HEK293 (cell line): Measurements from ENCODE around the gene CAMK2D.

Experiments used
- CTCF ChIA-PET: fragments of 350-600 bp; formaldehyde crosslinking; extraction: SDS; loops from one replicate; lab custom pipeline; 2021; ENCODE audit warnings: antibody characterized with exemption; lab: Yijun Ruan, JAX
- POLR2A ChIA-PET: fragments of 300-600 bp; formaldehyde crosslinking; extraction: SDS; loops from one replicate; lab custom pipeline; 2020; ENCODE audit warnings: antibody characterized with exemption, inconsistent platforms; lab: Yijun Ruan, JAX
- H3K27ac ChIP-seq: fragments of 200-500 bp; sonication (Bioruptor generic); 2 replicates; pipeline ENCODE4 v1.5.1; 2014; ENCODE audit warnings: low read depth, low read length, control low read depth, inconsistent platforms; ENCODE audit errors: extremely low read depth
- H3K36me3 ChIP-seq, 2 experiments: fragments of 200-500 bp in 1 of 2; sonication (Bioruptor generic) in 1 of 2; 1 replicate in 1 of 2; 2 replicates in 1 of 2; pipeline ENCODE4 v1.5.1; 2014 to 2017; ENCODE audit warnings: inconsistent platforms in 2 of 2, low read length in 2 of 2; ENCODE audit not compliant: control insufficient read depth in 2 of 2, insufficient read depth in 1 of 2
- H3K4me1 ChIP-seq: fragments of 200-500 bp; sonication (Bioruptor generic); 2 replicates; pipeline ENCODE4 v1.5.1; 2014; ENCODE audit warnings: mild to moderate bottlenecking, low read length, inconsistent platforms; ENCODE audit not compliant: control insufficient read depth, insufficient read depth
- H3K4me3 ChIP-seq: 2 replicates; pipeline ENCODE4 v1.5.1; 2011; ENCODE audit warnings: low read depth, mild to moderate bottlenecking, control low read depth, low read length, moderate library complexity
- H3K9me3 ChIP-seq: fragments of 200-500 bp; sonication (Bioruptor generic); 2 replicates; pipeline ENCODE4 v1.5.1; 2014; ENCODE audit warnings: low read depth, low read length, inconsistent platforms; ENCODE audit not compliant: control insufficient read depth, insufficient read depth
- GFI1B ChIP-seq: fragments of 450-650 bp; formaldehyde crosslinking; IDR thresholded peaks from 2 replicates; pipeline ENCODE4 v1.5.1; 2016; ENCODE audit warnings: missing biosample characterization, missing genetic modification characterization
- GLIS2 ChIP-seq: fragments of 450-650 bp; formaldehyde crosslinking; IDR thresholded peaks from 2 replicates; pipeline ENCODE4 v1.5.1; 2016; ENCODE audit warnings: missing biosample characterization, missing genetic modification characterization
- HOXA7 ChIP-seq: sonication (generic); formaldehyde crosslinking; IDR thresholded peaks from 2 replicates; pipeline ENCODE4 v1.8.1; 2022; ENCODE audit warnings: missing genetic modification reagents, borderline replicate concordance
- IKZF3 ChIP-seq: fragments of 450-650 bp; IDR thresholded peaks from 2 replicates; pipeline ENCODE4 v1.5.0; 2018; ENCODE audit warnings: missing biosample characterization, mild to moderate bottlenecking, missing genetic modification characterization, moderate library complexity
- ZFP3 ChIP-seq: fragments of 450-650 bp; formaldehyde crosslinking; IDR thresholded peaks from 2 replicates; pipeline ENCODE4 v1.5.1; 2016; ENCODE audit warnings: low read depth, missing biosample characterization, missing genetic modification characterization
- ZNF114 ChIP-seq: fragments of 450-650 bp; formaldehyde crosslinking; IDR thresholded peaks from 2 replicates; pipeline ENCODE4 v1.5.0; 2017; ENCODE audit warnings: missing biosample characterization, missing genetic modification characterization
- ZNF221 ChIP-seq: fragments of 450-650 bp; formaldehyde crosslinking; IDR thresholded peaks from 2 replicates; pipeline ENCODE4 v1.5.1; 2017; ENCODE audit warnings: missing biosample characterization, missing genetic modification characterization, borderline replicate concordance
- ZNF302 ChIP-seq: fragments of 450-650 bp; formaldehyde crosslinking; IDR thresholded peaks from 2 replicates; pipeline ENCODE4 v1.5.1; 2016; ENCODE audit warnings: missing biosample characterization, missing genetic modification characterization, low read depth
- ZNF37A ChIP-seq: fragments of 450-650 bp; IDR thresholded peaks from 2 replicates; pipeline ENCODE4 v1.5.1; 2018; ENCODE audit warnings: missing biosample characterization, missing genetic modification characterization
- ZNF521 ChIP-seq: fragments of 450-650 bp; formaldehyde crosslinking; IDR thresholded peaks from 2 replicates; pipeline ENCODE4 v1.5.1; 2017; ENCODE audit warnings: missing biosample characterization, mild to moderate bottlenecking, missing genetic modification characterization
- ZNF529 ChIP-seq: fragments of 450-650 bp; formaldehyde crosslinking; IDR thresholded peaks from 2 replicates; pipeline ENCODE4 v1.5.1; 2017; ENCODE audit warnings: missing genetic modification characterization, missing biosample characterization; ENCODE audit not compliant: insufficient replicate concordance
- ZNF561 ChIP-seq: fragments of 450-650 bp; IDR thresholded peaks from 2 replicates; pipeline ENCODE4 v1.5.1; 2018; ENCODE audit warnings: missing biosample characterization, missing genetic modification characterization, borderline replicate concordance
- ZNF660 ChIP-seq: fragments of 450-650 bp; IDR thresholded peaks from 2 replicates; pipeline ENCODE4 v1.5.1; 2018; ENCODE audit warnings: missing biosample characterization, mild to moderate bottlenecking, missing genetic modification characterization
- ZNF76 ChIP-seq: fragments of 450-650 bp; formaldehyde crosslinking; IDR thresholded peaks from 2 replicates; pipeline ENCODE4; 2016; ENCODE audit warnings: low read depth, missing biosample characterization, missing genetic modification characterization, borderline replicate concordance
- ZNF777 ChIP-seq: fragments of 450-650 bp; formaldehyde crosslinking; IDR thresholded peaks from 2 replicates; pipeline ENCODE4 v1.5.1; 2017; ENCODE audit warnings: missing biosample characterization, missing genetic modification characterization, borderline replicate concordance
- ZNF785 ChIP-seq: fragments of 450-650 bp; formaldehyde crosslinking; IDR thresholded peaks from 2 replicates; pipeline ENCODE4 v1.5.1; 2016; ENCODE audit warnings: missing biosample characterization, missing genetic modification characterization
- TF ChIP-seq, protein P1 (sequence below): fragments of 450-650 bp; formaldehyde crosslinking; IDR thresholded peaks from 2 replicates; pipeline ENCODE4 v1.5.1; 2016; ENCODE audit warnings: missing biosample characterization, missing genetic modification characterization
- TF ChIP-seq, protein P2 (sequence below): fragments of 450-650 bp; formaldehyde crosslinking; IDR thresholded peaks from 2 replicates; pipeline ENCODE4 v1.5.1; 2016; ENCODE audit warnings: missing biosample characterization, missing genetic modification characterization
- TF ChIP-seq, protein P3 (sequence below): fragments of 450-650 bp; formaldehyde crosslinking; IDR thresholded peaks from 2 replicates; pipeline ENCODE4 v1.5.1; 2016; ENCODE audit warnings: missing biosample characterization, missing genetic modification characterization
- TF ChIP-seq, protein P4 (sequence below): fragments of 450-650 bp; formaldehyde crosslinking; IDR thresholded peaks from 2 replicates; pipeline ENCODE4 v1.5.1; 2016; ENCODE audit warnings: missing biosample characterization, missing genetic modification characterization, borderline replicate concordance

The CAMK2D gene

DNA sequence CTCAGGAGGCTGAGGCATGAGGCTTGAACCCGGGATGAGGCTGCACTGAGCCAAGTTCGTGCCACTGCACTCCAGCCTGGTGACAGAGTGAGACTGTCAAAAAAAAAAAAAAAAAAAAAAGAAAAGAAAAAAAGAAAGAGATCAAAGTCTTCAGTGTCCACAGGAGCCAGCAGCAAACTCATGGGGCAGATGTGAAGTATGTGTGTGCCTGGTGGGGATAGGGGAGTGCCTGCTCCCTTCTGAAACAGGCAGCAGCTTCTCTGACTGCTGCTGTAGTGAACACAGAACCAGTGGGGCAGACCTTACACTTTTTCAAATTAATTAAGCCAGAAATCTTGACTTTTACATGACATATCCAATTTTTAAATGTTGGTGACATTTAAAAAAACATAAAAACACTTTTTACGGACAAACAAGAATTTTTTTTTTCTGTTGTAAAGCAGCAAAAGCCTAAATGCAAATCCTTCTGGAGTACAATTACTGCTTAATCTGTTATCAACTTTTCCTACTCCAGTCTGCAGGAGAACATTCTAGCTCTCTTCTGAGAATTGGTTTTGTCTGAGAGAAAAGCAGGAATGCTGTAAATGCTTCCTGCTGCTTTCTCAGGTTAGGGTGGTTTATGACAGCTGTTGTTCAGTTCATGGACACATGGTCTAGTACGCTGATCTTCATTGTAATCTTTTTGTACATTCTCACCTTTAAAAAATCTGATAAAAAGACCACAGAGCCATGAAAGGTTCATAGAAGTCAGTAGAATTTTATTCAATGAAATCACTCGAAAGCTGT, 311.1 kb downstream of the CAMK2D start:
- no peaks in the 10 kb centered on the region for H3K4me1 ChIP-seq
- H3K9me3 ChIP-seq: no peaks in the 10 kb centered on the region
- POLR2A ChIA-PET: no interaction called here
- H3K36me3 ChIP-seq: no peaks in the 10 kb centered on the region
- no peak for TF ChIP-seq GLIS2 (tag by site-specific recombination)
- TF ChIP-seq, protein P1, sequence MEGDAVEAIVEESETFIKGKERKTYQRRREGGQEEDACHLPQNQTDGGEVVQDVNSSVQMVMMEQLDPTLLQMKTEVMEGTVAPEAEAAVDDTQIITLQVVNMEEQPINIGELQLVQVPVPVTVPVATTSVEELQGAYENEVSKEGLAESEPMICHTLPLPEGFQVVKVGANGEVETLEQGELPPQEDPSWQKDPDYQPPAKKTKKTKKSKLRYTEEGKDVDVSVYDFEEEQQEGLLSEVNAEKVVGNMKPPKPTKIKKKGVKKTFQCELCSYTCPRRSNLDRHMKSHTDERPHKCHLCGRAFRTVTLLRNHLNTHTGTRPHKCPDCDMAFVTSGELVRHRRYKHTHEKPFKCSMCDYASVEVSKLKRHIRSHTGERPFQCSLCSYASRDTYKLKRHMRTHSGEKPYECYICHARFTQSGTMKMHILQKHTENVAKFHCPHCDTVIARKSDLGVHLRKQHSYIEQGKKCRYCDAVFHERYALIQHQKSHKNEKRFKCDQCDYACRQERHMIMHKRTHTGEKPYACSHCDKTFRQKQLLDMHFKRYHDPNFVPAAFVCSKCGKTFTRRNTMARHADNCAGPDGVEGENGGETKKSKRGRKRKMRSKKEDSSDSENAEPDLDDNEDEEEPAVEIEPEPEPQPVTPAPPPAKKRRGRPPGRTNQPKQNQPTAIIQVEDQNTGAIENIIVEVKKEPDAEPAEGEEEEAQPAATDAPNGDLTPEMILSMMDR (tag by site-specific recombination): no peak
- TF ChIP-seq ZNF785: no peak
- no peak for TF ChIP-seq GFI1B (tag by site-specific recombination)
- TF ChIP-seq ZNF302 (tag by site-specific recombination): no peak
- no peak for TF ChIP-seq HOXA7 (CRISPR knock-in tag)
- no peak for TF ChIP-seq ZNF521 (tag by site-specific recombination)
- no peak for TF ChIP-seq ZFP3
- TF ChIP-seq ZNF76 (tag by site-specific recombination): no peak
- TF ChIP-seq ZNF114 (tag by site-specific recombination): no peak
- TF ChIP-seq, protein P2, sequence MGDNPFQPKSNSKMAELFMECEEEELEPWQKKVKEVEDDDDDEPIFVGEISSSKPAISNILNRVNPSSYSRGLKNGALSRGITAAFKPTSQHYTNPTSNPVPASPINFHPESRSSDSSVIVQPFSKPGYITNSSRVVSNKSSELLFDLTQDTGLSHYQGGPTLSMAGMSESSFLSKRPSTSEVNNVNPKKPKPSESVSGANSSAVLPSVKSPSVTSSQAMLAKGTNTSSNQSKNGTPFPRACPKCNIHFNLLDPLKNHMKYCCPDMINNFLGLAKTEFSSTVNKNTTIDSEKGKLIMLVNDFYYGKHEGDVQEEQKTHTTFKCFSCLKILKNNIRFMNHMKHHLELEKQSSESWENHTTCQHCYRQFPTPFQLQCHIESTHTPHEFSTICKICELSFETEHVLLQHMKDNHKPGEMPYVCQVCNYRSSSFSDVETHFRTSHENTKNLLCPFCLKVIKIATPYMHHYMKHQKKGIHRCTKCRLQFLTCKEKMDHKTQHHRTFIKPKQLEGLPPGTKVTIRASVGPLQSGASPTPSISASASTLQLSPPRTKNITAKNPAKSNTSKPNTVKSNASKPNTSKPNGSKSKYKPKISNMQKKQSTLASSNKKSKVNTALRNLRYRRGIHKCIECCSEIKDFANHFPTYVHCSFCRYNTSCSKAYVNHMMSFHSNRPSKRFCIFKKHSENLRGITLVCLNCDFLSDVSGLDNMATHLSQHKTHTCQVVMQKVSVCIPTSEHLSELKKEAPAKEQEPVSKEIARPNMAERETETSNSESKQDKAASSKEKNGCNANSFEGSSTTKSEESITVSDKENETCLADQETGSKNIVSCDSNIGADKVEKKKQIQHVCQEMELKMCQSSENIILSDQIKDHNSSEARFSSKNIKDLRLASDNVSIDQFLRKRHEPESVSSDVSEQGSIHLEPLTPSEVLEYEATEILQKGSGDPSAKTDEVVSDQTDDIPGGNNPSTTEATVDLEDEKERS (tag by site-specific recombination): no peak
- no peak for TF ChIP-seq IKZF3 (tag by site-specific recombination)
- CTCF ChIA-PET: no interaction called here
- H3K4me3 ChIP-seq: no peak overlapping the region
- H3K27ac ChIP-seq: no peak overlapping the region

DNA sequence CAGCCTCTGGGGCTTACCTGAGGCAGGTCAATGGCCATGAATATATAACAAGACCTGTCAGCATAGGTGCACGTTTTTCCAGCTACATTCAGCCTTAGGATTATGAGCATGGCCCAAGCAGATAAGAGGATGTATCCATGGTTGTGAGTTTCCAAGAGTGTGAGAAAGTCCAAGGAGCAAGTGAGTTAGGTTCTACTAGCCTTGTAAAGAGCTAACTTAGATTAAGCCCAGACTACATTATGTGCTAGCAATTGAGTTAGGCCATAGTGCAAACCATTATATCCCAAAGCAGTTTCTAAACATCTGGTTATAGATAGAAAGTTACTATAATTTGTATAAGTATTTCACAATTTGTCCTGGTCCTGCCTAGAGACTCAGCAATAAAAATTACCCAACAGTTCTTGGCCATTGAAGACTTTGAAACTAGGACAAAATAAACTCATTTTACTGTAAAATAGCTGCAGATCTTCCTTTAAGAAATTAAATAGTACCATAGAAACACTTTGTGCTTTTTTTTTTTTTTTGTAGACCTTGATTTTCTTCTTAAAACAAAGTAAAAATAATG, 312.0 kb downstream of the CAMK2D start:
- POLR2A ChIA-PET: no interaction called here
- CTCF ChIA-PET: no interaction called here

More for the DNA sequence above, 312.0 kb downstream of the CAMK2D start:
- H3K4me3 ChIP-seq: no peak overlapping the region
- no peaks in the 10 kb centered on the region for H3K9me3 ChIP-seq
- no peaks in the 10 kb centered on the region for H3K36me3 ChIP-seq
- TF ChIP-seq ZNF529 (tag by site-specific recombination) (no peak), ZNF37A (tag by site-specific recombination) (no peak), ZNF777 (tag by site-specific recombination) (no peak), ZNF660 (tag by site-specific recombination) (no peak), ZNF221 (tag by site-specific recombination) (no peak), ZNF561 (tag by site-specific recombination) (no peak)
- TF ChIP-seq, protein P3, sequence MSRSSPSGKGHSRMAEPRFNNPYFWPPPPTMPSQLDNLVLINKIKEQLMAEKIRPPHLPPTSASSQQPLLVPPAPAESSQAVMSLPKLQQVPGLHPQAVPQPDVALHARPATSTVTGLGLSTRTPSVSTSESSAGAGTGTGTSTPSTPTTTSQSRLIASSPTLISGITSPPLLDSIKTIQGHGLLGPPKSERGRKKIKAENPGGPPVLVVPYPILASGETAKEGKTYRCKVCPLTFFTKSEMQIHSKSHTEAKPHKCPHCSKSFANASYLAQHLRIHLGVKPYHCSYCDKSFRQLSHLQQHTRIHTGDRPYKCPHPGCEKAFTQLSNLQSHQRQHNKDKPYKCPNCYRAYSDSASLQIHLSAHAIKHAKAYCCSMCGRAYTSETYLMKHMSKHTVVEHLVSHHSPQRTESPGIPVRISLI (tag by site-specific recombination): no peak
- TF ChIP-seq, protein P4, sequence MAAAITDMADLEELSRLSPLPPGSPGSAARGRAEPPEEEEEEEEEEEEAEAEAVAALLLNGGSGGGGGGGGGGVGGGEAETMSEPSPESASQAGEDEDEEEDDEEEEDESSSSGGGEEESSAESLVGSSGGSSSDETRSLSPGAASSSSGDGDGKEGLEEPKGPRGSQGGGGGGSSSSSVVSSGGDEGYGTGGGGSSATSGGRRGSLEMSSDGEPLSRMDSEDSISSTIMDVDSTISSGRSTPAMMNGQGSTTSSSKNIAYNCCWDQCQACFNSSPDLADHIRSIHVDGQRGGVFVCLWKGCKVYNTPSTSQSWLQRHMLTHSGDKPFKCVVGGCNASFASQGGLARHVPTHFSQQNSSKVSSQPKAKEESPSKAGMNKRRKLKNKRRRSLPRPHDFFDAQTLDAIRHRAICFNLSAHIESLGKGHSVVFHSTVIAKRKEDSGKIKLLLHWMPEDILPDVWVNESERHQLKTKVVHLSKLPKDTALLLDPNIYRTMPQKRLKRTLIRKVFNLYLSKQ: no peak
- no peak overlapping the region for H3K27ac ChIP-seq
- no peaks in the 10 kb centered on the region for H3K4me1 ChIP-seq
